K562 (cell line): ENCODE results near the gene FAM120B.

ENCODE experiments used
- CTCF ChIP-seq, 3 experiments: IDR thresholded peaks in 2 of 3; conservative IDR thresholded peaks in 1 of 3; 2 replicates each; pipeline ENCODE4 v1.5.1; 2011 to 2012; ENCODE audit warnings: low read length in 3 of 3, mild to moderate bottlenecking in 3 of 3, control low read depth in 2 of 3, improper control_type of control experiment in 1 of 3, inconsistent platforms in 1 of 3, low read depth in 1 of 3, mixed read lengths in 1 of 3, moderate library complexity in 1 of 3; ENCODE audit not compliant: insufficient read depth in 2 of 3
- RAD51 ChIP-seq: fragments of 450-650 bp; IDR thresholded peaks from 2 replicates; pipeline ENCODE4 v1.7.1; 2016; ENCODE audit warnings: low read depth, mild to moderate bottlenecking, borderline replicate concordance
- SMAD1 ChIP-seq: fragments of 150-350 bp; IDR thresholded peaks from 2 replicates; pipeline ENCODE4 v1.6.1; 2014; ENCODE audit warnings: low read length, low read depth; ENCODE audit not compliant: partially characterized antibody
- YY1 ChIP-seq, 3 experiments: IDR thresholded peaks; 2 replicates each; pipeline ENCODE4 v1.6.1; 2011; ENCODE audit warnings: low read length in 2 of 3, mild to moderate bottlenecking in 2 of 3, moderate library complexity in 2 of 3, borderline replicate concordance in 1 of 3, control low read depth in 1 of 3, low read depth in 1 of 3; ENCODE audit not compliant: insufficient read depth in 3 of 3, insufficient replicate concordance in 2 of 3, control insufficient read depth in 1 of 3, insufficient read length in 1 of 3; ENCODE audit errors: extremely low read depth in 1 of 3
- ZNF174 ChIP-seq: fragments of 250-450 bp; sonication (Bioruptor Pico); IDR thresholded peaks from 2 replicates; pipeline ENCODE4 v1.4.0; 2020; ENCODE audit warnings: mild to moderate bottlenecking

GRCh38 chr6:170273681-170274080 is 32.9 kb upstream of the FAM120B start:
- TF ChIP-seq RAD51 = no peak
- no peak for TF ChIP-seq YY1 (IDR thresholded peaks at IDR 0.05; ENCODE audit: borderline replicate concordance in 1 of 3, control insufficient read depth in 1 of 3, extremely low read depth in 1 of 3, insufficient read depth in 3 of 3, insufficient read length in 1 of 3, insufficient replicate concordance in 2 of 3, low read depth in 1 of 3, low read length in 2 of 3)
- TF ChIP-seq SMAD1 = no peak
- no peak for TF ChIP-seq CTCF (IDR thresholded peaks at IDR 0.05 in 2 of 3, conservative IDR thresholded peaks at IDR 0.05 in 1 of 3; ENCODE audit: insufficient read depth in 2 of 3, low read depth in 1 of 3, low read length in 3 of 3)
- no peak for TF ChIP-seq ZNF174 (CRISPR knock-in tag)
